Fibroblast of lung (primary cell): Measurements from ENCODE around the gene CA6. TPM values are rescaled to one million over a fixed set of nuclear protein-coding genes. Genes with fewer than 3 reads are reported as not detected.

Source experiments
- DNase-seq, 2 donors: peaks; one replicate each; pipeline versions ENCODE4 v3.0.0 to v3.0.0-alpha.2; 2010; ENCODE audit warnings: low read depth in 2 of 2
- H2AFZ ChIP-seq: 2 replicates; pipeline ENCODE4 v1.5.1; 2012; ENCODE audit warnings: low read length, control low read depth, inconsistent platforms
- H3K27ac ChIP-seq: 2 replicates; pipeline ENCODE4 v1.5.1; 2011; ENCODE audit warnings: low read length, control low read depth; ENCODE audit not compliant: insufficient read depth
- H3K27me3 ChIP-seq: 2 replicates; pipeline ENCODE4 v1.5.1; 2011; ENCODE audit warnings: mild to moderate bottlenecking, low read length; ENCODE audit not compliant: control insufficient read depth, insufficient read depth
- H3K36me3 ChIP-seq: 2 replicates; pipeline ENCODE4 v1.5.1; 2011; ENCODE audit warnings: low read length; ENCODE audit not compliant: control insufficient read depth, insufficient read depth
- H3K4me1 ChIP-seq: 2 replicates; pipeline ENCODE4 v1.5.1; 2011; ENCODE audit warnings: low read length; ENCODE audit not compliant: control insufficient read depth, insufficient read depth; ENCODE audit errors: extremely low read depth
- H3K4me2 ChIP-seq: 2 replicates; pipeline ENCODE4 v1.5.1; 2011; ENCODE audit warnings: low read length, control low read depth; ENCODE audit not compliant: insufficient read depth; ENCODE audit errors: extremely low read depth
- H3K4me3 ChIP-seq, 4 experiments: fragments of 200-600 bp in 1 of 4; sonication (generic) in 1 of 4; replicated peaks in 1 of 4; 2 replicates each; pipeline ENCODE4 v1.5.1; 2011 to 2016; ENCODE audit warnings: low read length in 4 of 4, low read depth in 3 of 4, mild to moderate bottlenecking in 3 of 4, control low read depth in 2 of 4, inconsistent platforms in 1 of 4, mixed read lengths in 1 of 4; ENCODE audit not compliant: insufficient read depth in 1 of 4; ENCODE audit errors: control extremely low read depth in 1 of 4
- H3K79me2 ChIP-seq: 2 replicates; pipeline ENCODE4 v1.5.1; 2012; ENCODE audit warnings: mild to moderate bottlenecking, low read length, inconsistent platforms; ENCODE audit not compliant: control insufficient read depth, insufficient read depth
- H3K9ac ChIP-seq: 2 replicates; pipeline ENCODE4 v1.5.1; 2011; ENCODE audit warnings: mild to moderate bottlenecking, low read length, control low read depth; ENCODE audit not compliant: insufficient read depth
- H3K9me3 ChIP-seq: 2 replicates; pipeline ENCODE4 v1.5.1; 2012; ENCODE audit warnings: low read depth, low read length; ENCODE audit not compliant: control insufficient read depth, insufficient read depth
- H4K20me1 ChIP-seq: 2 replicates; pipeline ENCODE4 v1.5.1; 2011; ENCODE audit warnings: low read length; ENCODE audit not compliant: control insufficient read depth, insufficient read depth; ENCODE audit errors: extremely low read depth
- EZH2 ChIP-seq: IDR thresholded peaks from 2 replicates; pipeline ENCODE4 v1.5.1; 2012; ENCODE audit warnings: low read length, control low read depth, mild to moderate bottlenecking; ENCODE audit errors: missing control alignments
- polyA plus RNA-seq, 2 donors: library from polyadenylated mRNA; depleted of rRNA in 1 of 2; stranded (reverse) in 1 of 2; unstranded in 1 of 2; fragments of >200 nt; gene quantifications; 2 replicates each; pipeline ENCODE4 v1.2.1, GENCODE V29; 2011 to 2012; ENCODE audit warnings: missing spikeins in 1 of 2
- total RNA-seq: library from RNA; depleted of rRNA; stranded (reverse); fragments of >200 nt; gene quantifications from 2 replicates; pipeline ENCODE4 v1.2.1, GENCODE V29; 2014
- TF ChIP-seq, protein P1 (sequence below), 2 donors: IDR thresholded peaks in 1 of 2; conservative IDR thresholded peaks in 1 of 2; 1 replicate in 1 of 2; 2 replicates in 1 of 2; pipeline ENCODE4 v1.5.1; 2011 to 2012; ENCODE audit warnings: low read length in 2 of 2, control low read depth in 1 of 2, inconsistent platforms in 1 of 2, low read depth in 1 of 2, mild to moderate bottlenecking in 1 of 2

The CA6 gene
- total and polyA plus RNA-seq, 2 donors (not counting 1 experiment from before 2014, with no cell fraction given) = not detected

DNA sequence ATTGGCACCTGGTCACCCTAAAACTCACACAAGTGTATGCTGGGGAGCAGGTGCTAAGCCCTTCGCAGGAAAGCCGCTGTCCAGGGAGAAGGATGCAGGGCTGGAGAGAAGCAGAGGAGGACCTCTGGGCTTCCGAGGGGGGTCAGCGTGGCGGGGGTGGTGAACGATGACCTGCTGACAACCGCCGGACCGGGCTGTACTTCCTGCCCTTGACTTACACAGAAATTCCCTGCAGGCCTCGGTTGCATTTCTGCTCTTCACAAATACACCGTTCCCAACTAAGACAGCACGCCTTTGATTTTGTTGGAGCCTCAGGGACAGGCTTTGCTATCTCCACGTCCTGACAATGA, 42.9 kb downstream of the CA6 start:
- Histone ChIP-seq H3K27ac (no peak overlapping the region), H3K9me3 (no peaks in the 10 kb centered on the region), H3K4me1 (no peaks in the 10 kb centered on the region), H3K4me2 (no peak overlapping the region), H3K27me3 (no peaks in the 10 kb centered on the region), H3K79me2 (no peaks in the 10 kb centered on the region), H3K4me3 (no peak overlapping the region), H3K9ac (no peak overlapping the region), H2AFZ (no peak overlapping the region), H4K20me1 (no peaks in the 10 kb centered on the region), H3K36me3 (no peaks in the 10 kb centered on the region)
- TF ChIP-seq, protein P1, sequence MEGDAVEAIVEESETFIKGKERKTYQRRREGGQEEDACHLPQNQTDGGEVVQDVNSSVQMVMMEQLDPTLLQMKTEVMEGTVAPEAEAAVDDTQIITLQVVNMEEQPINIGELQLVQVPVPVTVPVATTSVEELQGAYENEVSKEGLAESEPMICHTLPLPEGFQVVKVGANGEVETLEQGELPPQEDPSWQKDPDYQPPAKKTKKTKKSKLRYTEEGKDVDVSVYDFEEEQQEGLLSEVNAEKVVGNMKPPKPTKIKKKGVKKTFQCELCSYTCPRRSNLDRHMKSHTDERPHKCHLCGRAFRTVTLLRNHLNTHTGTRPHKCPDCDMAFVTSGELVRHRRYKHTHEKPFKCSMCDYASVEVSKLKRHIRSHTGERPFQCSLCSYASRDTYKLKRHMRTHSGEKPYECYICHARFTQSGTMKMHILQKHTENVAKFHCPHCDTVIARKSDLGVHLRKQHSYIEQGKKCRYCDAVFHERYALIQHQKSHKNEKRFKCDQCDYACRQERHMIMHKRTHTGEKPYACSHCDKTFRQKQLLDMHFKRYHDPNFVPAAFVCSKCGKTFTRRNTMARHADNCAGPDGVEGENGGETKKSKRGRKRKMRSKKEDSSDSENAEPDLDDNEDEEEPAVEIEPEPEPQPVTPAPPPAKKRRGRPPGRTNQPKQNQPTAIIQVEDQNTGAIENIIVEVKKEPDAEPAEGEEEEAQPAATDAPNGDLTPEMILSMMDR (conservative IDR thresholded peaks at IDR 0.05 in 1 of 2, IDR thresholded peaks at IDR 0.05 in 1 of 2; ENCODE audit: low read depth in 1 of 2, low read length in 2 of 2) = no peak
- TF ChIP-seq EZH2 = no peak
- no peak for DNase-seq

- no peaks in the 10 kb centered on the region for H3K4me1 ChIP-seq
- H3K36me3 ChIP-seq = no peaks in the 10 kb centered on the region
- no peaks in the 10 kb centered on the region for H3K27me3 ChIP-seq
- H3K9me3 ChIP-seq = no peaks in the 10 kb centered on the region
- no peak overlapping the region for H3K4me2 ChIP-seq
- H2AFZ ChIP-seq = no peak overlapping the region
- H3K27ac ChIP-seq = no peak overlapping the region
- H3K9ac ChIP-seq = no peak overlapping the region
- H3K79me2 ChIP-seq = no peaks in the 10 kb centered on the region
- no peak for DNase-seq
- H4K20me1 ChIP-seq = no peaks in the 10 kb centered on the region
- TF ChIP-seq EZH2 = no peak
- TF ChIP-seq, protein P1 (conservative IDR thresholded peaks at IDR 0.05 in 1 of 2, IDR thresholded peaks at IDR 0.05 in 1 of 2; ENCODE audit: low read depth in 1 of 2, low read length in 2 of 2) = no peak
- no peak overlapping the region for H3K4me3 ChIP-seq
These were observed 43.4 kb downstream of the CA6 start for GRCh38 chr1:8989061-8989460.

- H3K9me3 ChIP-seq = no peaks in the 10 kb centered on the region
- TF ChIP-seq, protein P1 (conservative IDR thresholded peaks at IDR 0.05 in 1 of 2, IDR thresholded peaks at IDR 0.05 in 1 of 2; ENCODE audit: low read depth in 1 of 2, low read length in 2 of 2) = no peak
- TF ChIP-seq EZH2 = no peak
- H3K4me3 ChIP-seq = no peak overlapping the region
- no peaks in the 10 kb centered on the region for H4K20me1 ChIP-seq
- H3K79me2 ChIP-seq = no peaks in the 10 kb centered on the region
- H3K27ac ChIP-seq = no peak overlapping the region
- no peak overlapping the region for H2AFZ ChIP-seq
- no peak overlapping the region for H3K9ac ChIP-seq
- no peaks in the 10 kb centered on the region for H3K4me1 ChIP-seq
- DNase-seq = no peak
- H3K4me2 ChIP-seq = no peak overlapping the region
- H3K27me3 ChIP-seq = no peaks in the 10 kb centered on the region
- no peaks in the 10 kb centered on the region for H3K36me3 ChIP-seq
These were observed 44.2 kb downstream of the CA6 start for GRCh38 chr1:8989821-8990220.
